Urinary bladder (tissue), 4 donors: ENCODE results near the gene ZSWIM4. TPM values are rescaled to one million over a fixed set of nuclear protein-coding genes. Genes with fewer than 3 reads are reported as not detected.

Experiments used
- DNase-seq: peaks from one replicate; pipeline ENCODE4 v3.0.0-alpha.2; 2015; ENCODE audit errors: extremely low spot score
- H3K27ac ChIP-seq: one replicate; pipeline ENCODE4 v1.5.1; 2013; ENCODE audit warnings: low read depth, mild to moderate bottlenecking, moderate library complexity
- H3K36me3 ChIP-seq: one replicate; pipeline ENCODE4 v1.6.1; 2013; ENCODE audit warnings: mild to moderate bottlenecking, moderate library complexity; ENCODE audit not compliant: insufficient read depth
- H3K4me1 ChIP-seq: one replicate; pipeline ENCODE4 v1.6.1; 2013; ENCODE audit warnings: mild to moderate bottlenecking, moderate library complexity; ENCODE audit not compliant: insufficient read depth
- H3K4me3 ChIP-seq: one replicate; pipeline ENCODE4 v1.5.1; 2013; ENCODE audit warnings: low read depth, low read length
- WGBS: extraction: QIAGEN DNeasy Blood & Tissue Kit; methylation state at CpG from one replicate; pipeline ENCODE4 v1.1.7; 2013; 5-methylcytosine and 5-hydroxymethylcytosine counted together
- polyA plus RNA-seq: library from polyadenylated mRNA; stranded (reverse); fragments of 200-250 nt; gene quantifications from one replicate; pipeline ENCODE4 v1.2.3, GENCODE V29; 2013
- total RNA-seq: library from RNA; depleted of rRNA; stranded (reverse); fragments of >200 nt; gene quantifications from one replicate; pipeline ENCODE4 v1.2.3, GENCODE V29; 2014
- donor health status: healthy with polysubstance abuse.
- donor health status: healthy.

Gene ZSWIM4
- total and polyA plus RNA-seq, 2 donors = 2.2 to 2.5 TPM

- WGBS = 4% methylated on average over 102 of the region's 113 CpGs
- DNase-seq = no peak
- Histone ChIP-seq H3K4me3 (peak overlapping the region; percentile 50), H3K4me1 (no peaks in the 10 kb centered on the region), H3K36me3 (no peaks in the 10 kb centered on the region), H3K27ac (no peak overlapping the region)
These were observed 69.7 kb downstream of the ZSWIM4 start for GRCh38 chr19:13864667-13865570.

GRCh38 chr19:13865571-13866462, 70.6 kb downstream of the ZSWIM4 start:
- no peak overlapping the region for H3K27ac ChIP-seq
- WGBS = 1% methylated on average over 82 of the region's 82 CpGs
- H3K36me3 ChIP-seq = no peaks in the 10 kb centered on the region
- no peak for DNase-seq
- H3K4me1 ChIP-seq = no peaks in the 10 kb centered on the region
- H3K4me3 ChIP-seq = peak overlapping the region; percentile 50

- H3K4me3 ChIP-seq = no peak overlapping the region
- DNase-seq = no peak
- 73% methylated on average over 15 of the region's 15 CpGs for WGBS
- no peaks in the 10 kb centered on the region for H3K36me3 ChIP-seq
- no peaks in the 10 kb centered on the region for H3K4me1 ChIP-seq
- H3K27ac ChIP-seq = no peak overlapping the region
These were observed 71.3 kb downstream of the ZSWIM4 start for GRCh38 chr19:13866463-13867046.

DNA sequence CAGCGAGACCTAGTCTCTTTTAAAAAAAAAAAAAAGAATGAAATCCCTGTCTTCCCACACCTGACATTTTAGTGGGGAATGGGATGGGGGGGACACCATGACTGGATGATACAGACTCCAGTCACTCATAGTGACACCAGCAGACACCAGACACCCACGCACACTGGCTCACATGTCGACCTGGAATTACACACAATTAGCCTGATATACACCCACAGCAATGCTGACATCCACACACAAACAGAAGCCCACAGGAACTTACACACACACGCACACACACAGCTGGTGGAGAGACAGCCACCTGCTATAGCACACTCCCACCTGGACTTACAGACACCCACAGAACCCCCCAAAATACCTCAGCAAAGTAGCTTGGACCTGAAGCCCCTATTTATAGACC, 73.4 kb downstream of the ZSWIM4 start:
- Histone ChIP-seq H3K27ac (no peak overlapping the region), H3K4me1 (no peaks in the 10 kb centered on the region), H3K4me3 (no peak overlapping the region), H3K36me3 (no peaks in the 10 kb centered on the region)
- WGBS = 80% methylated on average over 4 of the region's 4 CpGs
- DNase-seq = no peak

GRCh38 chr19:13869281-13869680, 74.0 kb downstream of the ZSWIM4 start:
- Histone ChIP-seq H3K4me3 (no peak overlapping the region), H3K4me1 (no peaks in the 10 kb centered on the region), H3K27ac (no peak overlapping the region), H3K36me3 (no peaks in the 10 kb centered on the region)
- DNase-seq = no peak
- WGBS = 69% methylated on average over 13 of the region's 13 CpGs

DNA sequence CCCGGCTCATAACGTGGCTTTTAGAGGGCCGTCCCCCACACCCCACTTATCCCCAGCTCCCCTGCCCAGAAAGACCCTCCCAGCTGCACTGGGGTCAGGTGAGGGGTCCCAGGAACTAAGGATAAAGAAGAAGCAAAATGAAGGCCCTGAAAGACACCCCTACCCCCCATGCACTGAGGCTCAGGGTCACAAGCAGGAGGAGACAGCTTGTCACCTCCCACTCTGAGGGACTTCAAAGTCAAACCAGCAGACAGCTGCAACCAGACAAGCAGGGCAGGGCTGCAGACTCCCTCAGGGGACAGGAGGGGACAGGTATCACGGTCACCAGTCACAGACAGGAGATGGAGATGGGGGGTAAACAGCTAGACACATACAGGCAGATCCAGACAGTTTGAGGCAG, 75.6 kb downstream of the ZSWIM4 start:
- Histone ChIP-seq H3K36me3 (no peaks in the 10 kb centered on the region), H3K4me3 (no peak overlapping the region), H3K27ac (no peak overlapping the region), H3K4me1 (no peaks in the 10 kb centered on the region)
- WGBS = 91% methylated on average over 4 of the region's 4 CpGs
- DNase-seq = no peak

- no peaks in the 10 kb centered on the region for H3K4me1 ChIP-seq
- H3K27ac ChIP-seq = no peak overlapping the region
- DNase-seq = no peak
- no peak overlapping the region for H3K4me3 ChIP-seq
- no peaks in the 10 kb centered on the region for H3K36me3 ChIP-seq
- WGBS = 51% methylated on average over 5 of the region's 5 CpGs
These were observed 77.1 kb downstream of the ZSWIM4 start for GRCh38 chr19:13872339-13872694.

DNA sequence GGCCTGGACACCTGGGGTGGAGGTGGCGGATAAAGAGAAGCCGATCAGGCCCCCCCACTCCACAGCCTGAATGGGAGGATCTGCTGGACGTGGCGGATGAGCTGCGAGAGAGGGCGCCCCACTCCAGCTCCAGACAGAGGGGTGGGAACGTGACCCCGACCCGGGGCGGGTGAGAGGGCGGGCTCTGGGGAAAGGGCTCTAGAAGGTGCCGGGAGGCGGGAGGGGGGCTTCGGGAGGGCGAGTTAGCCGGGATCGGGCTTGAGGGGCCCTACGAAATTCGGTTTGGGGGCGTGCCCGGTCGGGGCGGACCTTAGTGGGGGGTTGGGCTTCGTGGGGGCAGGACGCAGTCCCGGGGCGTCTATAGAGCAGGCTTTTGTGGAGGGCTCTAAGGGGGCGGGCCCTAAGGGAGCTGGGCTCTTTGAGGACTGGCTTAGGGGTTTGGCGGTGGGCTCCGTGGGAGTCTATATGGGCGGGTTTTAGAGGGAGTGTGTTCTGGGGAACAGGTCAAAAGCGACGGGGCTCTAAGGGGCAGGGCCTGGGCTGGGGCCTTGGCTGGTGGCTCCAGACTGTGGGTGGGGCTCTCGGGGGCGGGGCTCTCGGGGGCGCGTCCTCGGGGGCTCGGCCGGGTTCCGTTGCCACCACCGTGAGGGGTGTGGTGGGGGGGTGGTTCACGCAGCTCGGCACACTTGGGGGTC, 77.6 kb downstream of the ZSWIM4 start:
- Histone ChIP-seq H3K27ac (no peak overlapping the region), H3K36me3 (no peaks in the 10 kb centered on the region), H3K4me1 (no peaks in the 10 kb centered on the region), H3K4me3 (peak overlapping the region; percentile 27)
- no peak for DNase-seq
- WGBS = 4% methylated on average over 45 of the region's 45 CpGs

DNA sequence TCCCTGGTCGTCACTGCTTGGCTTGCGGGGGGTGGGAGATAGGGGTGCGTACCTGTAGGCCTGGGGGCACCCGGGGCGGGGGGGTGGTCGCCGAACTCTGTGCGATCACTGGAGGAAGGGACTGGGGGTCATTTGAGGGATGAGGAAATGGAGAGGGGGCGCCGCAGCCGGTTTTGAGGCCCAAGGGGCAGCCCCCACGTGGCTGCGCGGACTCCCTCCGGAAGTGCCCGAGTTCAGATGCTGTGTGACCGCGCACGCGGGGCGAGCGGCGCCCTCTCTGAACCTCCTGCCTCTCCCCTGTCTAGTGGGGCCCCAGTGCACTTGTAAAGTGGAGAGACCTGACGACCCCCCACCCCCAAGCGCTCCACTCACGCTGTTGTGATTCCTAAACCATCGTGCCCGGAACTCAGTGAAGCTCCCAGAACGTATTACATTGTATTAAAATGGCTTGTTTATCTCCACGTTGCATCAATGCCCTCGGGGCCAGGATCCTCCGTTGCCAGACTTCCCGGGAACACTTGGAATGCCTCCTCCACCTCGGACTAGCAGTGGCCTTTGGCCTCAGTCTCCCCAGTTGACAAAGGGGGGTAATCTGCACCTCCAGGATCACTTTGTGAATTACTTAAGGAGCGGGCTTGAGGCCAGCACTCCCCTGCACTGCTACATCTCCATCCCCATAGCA, 78.7 kb downstream of the ZSWIM4 start:
- H3K4me3 ChIP-seq = no peak overlapping the region
- H3K27ac ChIP-seq = no peak overlapping the region
- no peaks in the 10 kb centered on the region for H3K36me3 ChIP-seq
- 54% methylated on average over 35 of the region's 35 CpGs for WGBS
- H3K4me1 ChIP-seq = no peaks in the 10 kb centered on the region
- DNase-seq = no peak

DNA sequence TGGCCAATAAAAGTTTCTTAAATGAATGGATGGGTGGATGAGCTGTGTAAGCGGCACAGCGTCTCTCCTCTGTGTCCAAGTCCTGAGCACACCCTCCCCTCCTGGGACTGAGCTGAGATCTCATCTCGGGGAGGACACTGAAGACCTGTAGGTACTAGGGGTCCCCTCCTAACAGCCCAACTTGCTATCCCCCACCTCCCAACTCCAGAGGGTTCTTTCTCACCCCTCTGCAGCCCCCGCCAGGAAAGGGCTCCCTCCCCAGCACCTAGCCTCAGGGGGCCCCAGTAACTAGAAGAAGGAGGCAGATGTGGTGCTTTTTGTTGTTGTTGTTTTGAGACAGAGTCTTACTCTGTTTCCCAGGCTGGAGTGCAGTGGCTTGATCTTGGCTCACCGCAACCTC, 80.6 kb downstream of the ZSWIM4 start:
- WGBS = 96% methylated on average over 5 of the region's 5 CpGs
- no peaks in the 10 kb centered on the region for H3K36me3 ChIP-seq
- H3K4me1 ChIP-seq = no peaks in the 10 kb centered on the region
- no peak overlapping the region for H3K4me3 ChIP-seq
- no peak overlapping the region for H3K27ac ChIP-seq
- no peak for DNase-seq

- no peak for DNase-seq
- H3K4me1 ChIP-seq = no peaks in the 10 kb centered on the region
- no peaks in the 10 kb centered on the region for H3K36me3 ChIP-seq
- 51% methylated on average over 5 of the region's 5 CpGs for WGBS
- H3K27ac ChIP-seq = no peak within 1 kb of the TSS
- no peak within 1 kb of the TSS for H3K4me3 ChIP-seq
These were observed 81.6 kb downstream of the ZSWIM4 start, which contains the start of gene NANOS3 for GRCh38 chr19:13876834-13877233. NANOS3 (plus strand) TSS chr19:13877134; CDS start chr19:13877249, 115 bp downstream.

DNA sequence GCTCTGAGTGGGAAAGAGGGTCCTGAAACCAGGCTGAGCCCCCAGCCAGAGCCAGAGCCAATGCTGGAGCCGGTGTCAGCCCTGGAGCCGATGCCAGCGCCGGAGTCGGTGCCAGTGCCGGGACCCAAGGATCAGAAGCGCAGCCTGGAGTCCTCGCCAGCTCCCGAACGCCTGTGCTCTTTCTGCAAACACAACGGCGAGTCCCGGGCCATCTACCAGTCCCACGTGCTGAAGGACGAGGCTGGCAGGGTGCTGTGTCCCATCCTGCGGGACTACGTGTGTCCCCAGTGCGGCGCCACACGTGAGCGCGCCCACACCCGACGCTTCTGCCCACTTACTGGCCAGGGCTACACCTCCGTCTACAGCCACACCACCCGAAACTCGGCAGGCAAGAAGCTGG, 82.1 kb downstream of the ZSWIM4 start:
- H3K36me3 ChIP-seq = no peaks in the 10 kb centered on the region
- DNase-seq = no peak
- H3K4me1 ChIP-seq = no peaks in the 10 kb centered on the region
- H3K27ac ChIP-seq = no peak overlapping the region
- WGBS = 89% methylated on average over 27 of the region's 27 CpGs
- no peak overlapping the region for H3K4me3 ChIP-seq
